Smooth muscle cell (in vitro differentiated cells): ENCODE measurements around the gene CDKN2AIP. TPM values are rescaled to one million over a fixed set of nuclear protein-coding genes. Genes with fewer than 3 reads are reported as not detected.

Experiments
- DNase-seq: peaks from one replicate; lab custom pipeline; 2025; ENCODE audit not compliant: unreplicated experiment; lab: John Stamatoyannopoulos, UW
- H2AFZ ChIP-seq: fragments of 200-600 bp; sonication (generic); 2 replicates; pipeline ENCODE4 v1.6.0; 2016; ENCODE audit warnings: antibody characterized with exemption, low read depth, mild to moderate bottlenecking
- H3F3A ChIP-seq: fragments of 200-600 bp; sonication (generic); 2 replicates; pipeline ENCODE4 v1.6.0; 2017; ENCODE audit warnings: antibody characterized with exemption, low read depth
- H3K27ac ChIP-seq: fragments of 200-600 bp; sonication (generic); 2 replicates; pipeline ENCODE4 v1.5.1; 2016; ENCODE audit warnings: low read depth, mild to moderate bottlenecking
- H3K27me3 ChIP-seq: fragments of 200-600 bp; sonication (generic); 2 replicates; pipeline ENCODE4 v1.6.1; 2016; ENCODE audit warnings: low read depth, mild to moderate bottlenecking
- H3K36me3 ChIP-seq: fragments of 200-600 bp; sonication (generic); 2 replicates; pipeline ENCODE4 v1.5.1; 2016; ENCODE audit warnings: low read depth
- H3K4me1 ChIP-seq: fragments of 200-600 bp; sonication (generic); 2 replicates; pipeline ENCODE4 v1.5.1; 2016; ENCODE audit warnings: low read depth
- H3K4me2 ChIP-seq: fragments of 200-600 bp; sonication (generic); 2 replicates; pipeline ENCODE4 v1.6.0; 2016; ENCODE audit warnings: mild to moderate bottlenecking
- H3K4me3 ChIP-seq: fragments of 200-600 bp; sonication (generic); 2 replicates; pipeline ENCODE4 v1.5.1; 2016; ENCODE audit warnings: mild to moderate bottlenecking
- H3K79me2 ChIP-seq: fragments of 200-600 bp; sonication (generic); 2 replicates; pipeline ENCODE4 v1.6.0; 2016; ENCODE audit warnings: low read depth, mild to moderate bottlenecking
- H3K9ac ChIP-seq: fragments of 200-600 bp; sonication (generic); 2 replicates; pipeline ENCODE4 v1.6.0; 2016; ENCODE audit warnings: low read depth
- H3K9me3 ChIP-seq: fragments of 200-600 bp; sonication (generic); replicated peaks from 2 replicates; pipeline ENCODE4 v1.5.1; 2016; ENCODE audit warnings: low read depth
- H4K20me1 ChIP-seq: fragments of 200-600 bp; sonication (generic); 2 replicates; pipeline ENCODE4 v1.6.0; 2016; ENCODE audit warnings: low read depth
- CTCF ChIP-seq: fragments of 200-600 bp; sonication (generic); IDR thresholded peaks from 2 replicates; pipeline ENCODE4 v1.5.1; 2017; ENCODE audit warnings: borderline replicate concordance, mild to moderate bottlenecking, antibody characterized with exemption; ENCODE audit not compliant: insufficient read depth, poor library complexity, severe bottlenecking
- WGBS: methylation state at CpG from one replicate; pipeline ENCODE4 v1.1.7; 2016; ENCODE audit warnings: low lambda C conversion rate; 5-methylcytosine and 5-hydroxymethylcytosine counted together
- polyA plus RNA-seq: library from polyadenylated mRNA; unstranded; fragments of >200 nt; fragmentation: Nextera tagmentation; extraction: Ambion mirVana; gene quantifications from 2 replicates; pipeline ENCODE4 v1.2.1, GENCODE V29; 2016
- total RNA-seq: library from RNA; depleted of rRNA; stranded (reverse); fragments of >200 nt; gene quantifications from 2 replicates; pipeline ENCODE4 v1.2.3, GENCODE V29; 2014

The CDKN2AIP gene
- total and polyA plus RNA-seq, 2 experiments from 2014 or later = 13.0 to 27.2 TPM

- H3K4me1 ChIP-seq = no peaks in the 10 kb centered on the region
- H3K9ac ChIP-seq = peak overlapping the region; percentile 67
- TF ChIP-seq CTCF = no peak
- H3K27ac ChIP-seq = no peak overlapping the region
- no peaks in the 10 kb centered on the region for H3K79me2 ChIP-seq
- no peak for DNase-seq
- no peaks in the 10 kb centered on the region for H4K20me1 ChIP-seq
- peak overlapping the region; percentile 99 for H2AFZ ChIP-seq
- peak overlapping the region; percentile 66 for H3K4me3 ChIP-seq
- no peaks in the 10 kb centered on the region for H3K27me3 ChIP-seq
- H3F3A ChIP-seq = no peaks in the 10 kb centered on the region
- WGBS = 77% methylated on average over 8 of the region's 8 CpGs
- H3K9me3 ChIP-seq = no peaks in the 10 kb centered on the region
- H3K4me2 ChIP-seq = peak overlapping the region; percentile 95
- H3K36me3 ChIP-seq = no peaks in the 10 kb centered on the region
Observed at GRCh38 chr4:183407635-183408464, 36.6 kb upstream of the CDKN2AIP start.

- Histone ChIP-seq H3K36me3 (no peaks in the 10 kb centered on the region), H3F3A (no peaks in the 10 kb centered on the region), H4K20me1 (no peaks in the 10 kb centered on the region), H3K79me2 (no peaks in the 10 kb centered on the region), H3K9me3 (no peaks in the 10 kb centered on the region), H3K4me1 (no peaks in the 10 kb centered on the region), H2AFZ (peak overlapping the region; percentile 45), H3K4me3 (no peak overlapping the region), H3K9ac (no peak overlapping the region), H3K4me2 (no peak overlapping the region), H3K27ac (no peak overlapping the region), H3K27me3 (no peaks in the 10 kb centered on the region)
- DNase-seq = no peak
- no peak for TF ChIP-seq CTCF
- 89% methylated on average over 8 of the region's 8 CpGs for WGBS
Observed at GRCh38 chr4:183408796-183409195, 35.6 kb upstream of the CDKN2AIP start.

GRCh38 chr4:183409483-183409882 is 35.0 kb upstream of the CDKN2AIP start:
- no peak overlapping the region for H3K4me3 ChIP-seq
- no peak overlapping the region for H3K9ac ChIP-seq
- H3K9me3 ChIP-seq = no peaks in the 10 kb centered on the region
- H3F3A ChIP-seq = no peaks in the 10 kb centered on the region
- no peaks in the 10 kb centered on the region for H4K20me1 ChIP-seq
- no peaks in the 10 kb centered on the region for H3K36me3 ChIP-seq
- DNase-seq = no peak
- H3K79me2 ChIP-seq = no peaks in the 10 kb centered on the region
- H2AFZ ChIP-seq = peak overlapping the region; percentile 45
- 83% methylated on average over 4 of the region's 4 CpGs for WGBS
- TF ChIP-seq CTCF = no peak
- no peak overlapping the region for H3K4me2 ChIP-seq
- H3K4me1 ChIP-seq = no peaks in the 10 kb centered on the region
- H3K27me3 ChIP-seq = no peaks in the 10 kb centered on the region
- H3K27ac ChIP-seq = no peak overlapping the region

GRCh38 chr4:183409934-183410333 is 34.5 kb upstream of the CDKN2AIP start:
- Histone ChIP-seq H3K9me3 (no peaks in the 10 kb centered on the region), H3K4me1 (no peaks in the 10 kb centered on the region), H3K27ac (no peak overlapping the region), H3K79me2 (no peaks in the 10 kb centered on the region), H4K20me1 (no peaks in the 10 kb centered on the region), H3K4me2 (no peak overlapping the region), H2AFZ (no peak overlapping the region), H3F3A (no peaks in the 10 kb centered on the region), H3K4me3 (no peak overlapping the region), H3K36me3 (no peaks in the 10 kb centered on the region), H3K27me3 (no peaks in the 10 kb centered on the region), H3K9ac (no peak overlapping the region)
- WGBS = 82% methylated on average over 9 of the region's 9 CpGs
- DNase-seq = no peak
- TF ChIP-seq CTCF = no peak
